ENCODE data around the gene TRIM45. TPM values are rescaled to one million over a fixed set of nuclear protein-coding genes. Genes with fewer than 3 reads are reported as not detected.
A peak's percentile ranks its signal among the peaks of the same experiment; 100 is the strongest.

TRIM45 gene
- total RNA-seq, 3 donors from 2014 or later = 2.0 to 2.9 (median 2.5) TPM

DNA sequence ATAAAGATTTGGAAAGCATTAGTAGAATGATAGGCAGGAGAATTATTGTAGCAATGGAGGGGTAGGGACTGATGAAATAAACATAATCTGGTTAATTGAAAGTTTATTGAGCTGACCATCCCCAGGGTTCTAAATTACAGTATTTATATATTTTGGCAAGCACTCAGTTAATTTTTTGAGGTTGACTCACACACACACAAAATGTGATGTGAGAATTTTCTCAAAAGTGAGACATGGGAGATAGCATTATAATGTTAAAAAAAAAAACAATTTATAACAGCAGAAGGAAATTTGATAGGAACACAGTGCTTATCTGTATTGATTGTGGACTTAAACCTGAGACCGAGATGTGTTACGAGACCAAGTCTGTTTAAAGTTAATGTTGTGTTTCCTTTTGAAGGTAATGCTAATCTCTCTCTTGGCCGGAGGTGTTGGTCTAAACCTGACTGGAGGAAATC is 24.6 kb downstream of the TRIM45 start:
- no peak for DNase-seq
- Histone ChIP-seq H3K4me3 (no peak overlapping the region), H3K36me3 (ENCODE audit: low read depth) (no peaks in the 10 kb centered on the region), H3K9me3 (no peaks in the 10 kb centered on the region), H3K4me1 (ENCODE audit: low read depth) (no peaks in the 10 kb centered on the region)
- intact Hi-C loops (cut with DNase I, micrococcal nuclease) = no loop called here
- TF ChIP-seq, protein P1, sequence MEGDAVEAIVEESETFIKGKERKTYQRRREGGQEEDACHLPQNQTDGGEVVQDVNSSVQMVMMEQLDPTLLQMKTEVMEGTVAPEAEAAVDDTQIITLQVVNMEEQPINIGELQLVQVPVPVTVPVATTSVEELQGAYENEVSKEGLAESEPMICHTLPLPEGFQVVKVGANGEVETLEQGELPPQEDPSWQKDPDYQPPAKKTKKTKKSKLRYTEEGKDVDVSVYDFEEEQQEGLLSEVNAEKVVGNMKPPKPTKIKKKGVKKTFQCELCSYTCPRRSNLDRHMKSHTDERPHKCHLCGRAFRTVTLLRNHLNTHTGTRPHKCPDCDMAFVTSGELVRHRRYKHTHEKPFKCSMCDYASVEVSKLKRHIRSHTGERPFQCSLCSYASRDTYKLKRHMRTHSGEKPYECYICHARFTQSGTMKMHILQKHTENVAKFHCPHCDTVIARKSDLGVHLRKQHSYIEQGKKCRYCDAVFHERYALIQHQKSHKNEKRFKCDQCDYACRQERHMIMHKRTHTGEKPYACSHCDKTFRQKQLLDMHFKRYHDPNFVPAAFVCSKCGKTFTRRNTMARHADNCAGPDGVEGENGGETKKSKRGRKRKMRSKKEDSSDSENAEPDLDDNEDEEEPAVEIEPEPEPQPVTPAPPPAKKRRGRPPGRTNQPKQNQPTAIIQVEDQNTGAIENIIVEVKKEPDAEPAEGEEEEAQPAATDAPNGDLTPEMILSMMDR (IDR thresholded peaks at IDR 0.05) = no peak
- ATAC-seq = no peak

DNA sequence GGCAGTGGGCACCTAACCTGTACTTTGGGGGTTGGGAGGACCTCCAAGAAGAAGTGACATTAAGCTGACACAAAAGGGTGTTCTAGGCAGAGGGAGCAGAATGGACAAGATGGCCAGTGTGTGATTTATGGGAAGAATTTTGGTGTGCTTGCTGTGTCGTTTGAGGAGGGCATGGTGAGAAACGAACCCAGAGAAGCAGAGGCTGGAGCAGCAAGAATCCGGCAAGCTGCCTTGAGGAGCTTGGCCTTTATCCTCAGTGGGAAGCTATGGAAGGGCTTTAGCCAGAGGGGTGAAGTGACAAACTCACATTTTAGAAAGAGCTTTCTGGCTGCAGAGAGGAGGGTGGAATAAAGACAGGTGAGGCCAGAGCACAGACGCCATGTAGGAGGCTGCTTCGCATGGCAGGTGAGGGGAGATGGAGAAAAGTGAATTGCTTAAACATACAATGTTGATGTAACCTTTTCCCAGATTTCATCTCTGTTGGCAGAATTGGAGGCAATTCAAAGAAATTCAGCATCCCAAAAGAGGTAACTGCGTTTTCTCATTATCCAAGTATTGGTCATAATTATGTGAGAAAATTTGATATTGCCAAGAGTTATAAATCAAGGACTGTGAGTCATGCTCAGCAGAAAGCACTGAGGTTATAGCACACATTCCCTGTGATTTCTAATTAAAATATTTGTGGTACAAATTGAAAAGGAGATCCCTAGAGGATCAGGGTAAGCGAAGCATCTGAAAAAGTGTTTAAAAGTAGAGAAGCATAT is 26.5 kb downstream of the TRIM45 start:
- no peaks in the 10 kb centered on the region for H3K9me3 ChIP-seq
- no peak for ATAC-seq
- H3K4me1 ChIP-seq (ENCODE audit: low read depth) = no peaks in the 10 kb centered on the region
- TF ChIP-seq, protein P1 (IDR thresholded peaks at IDR 0.05) = no peak
- DNase-seq = no peak
- H3K4me3 ChIP-seq = no peak overlapping the region
- H3K36me3 ChIP-seq (ENCODE audit: low read depth) = no peaks in the 10 kb centered on the region
- intact Hi-C loops (cut with DNase I, micrococcal nuclease) = no loop called here

DNA sequence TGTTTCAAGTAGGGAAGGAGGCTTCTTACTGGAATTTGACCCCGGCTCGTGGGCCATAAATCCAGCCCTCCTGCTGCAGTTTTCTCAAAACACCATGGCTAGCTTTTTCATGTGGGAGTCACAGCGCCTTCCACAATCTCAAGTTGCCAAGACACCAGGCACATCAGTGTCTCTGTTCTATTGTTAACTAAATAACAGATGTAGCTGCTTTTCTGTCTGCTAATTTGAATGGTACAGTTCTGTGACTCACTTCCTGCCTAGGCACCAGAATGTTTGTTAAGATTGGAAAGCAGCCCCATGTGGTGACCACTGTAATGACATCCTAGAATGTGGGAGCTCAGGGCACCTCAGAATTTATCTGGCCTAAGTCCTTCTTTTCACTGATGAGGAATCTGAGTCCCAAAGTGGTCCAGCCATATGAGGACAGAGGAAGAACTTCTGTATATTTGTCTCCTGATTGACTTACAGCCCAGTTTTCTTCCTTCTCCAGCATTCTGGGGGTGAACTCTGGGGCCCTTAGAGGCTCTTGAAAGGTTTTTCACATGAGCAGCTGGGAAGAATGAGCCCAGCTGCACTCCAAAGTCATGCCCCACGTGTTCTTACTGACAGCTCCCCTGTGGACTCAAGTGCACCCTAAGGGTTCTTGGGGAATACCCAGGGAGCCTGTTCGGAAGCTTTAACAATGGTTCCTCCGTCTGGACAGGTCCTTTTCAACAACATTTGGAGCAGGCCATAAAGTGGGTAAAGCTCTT is 27.5 kb downstream of the TRIM45 start:
- no peaks in the 10 kb centered on the region for H3K4me1 ChIP-seq (ENCODE audit: low read depth)
- no peak for DNase-seq
- no peaks in the 10 kb centered on the region for H3K36me3 ChIP-seq (ENCODE audit: low read depth)
- no peaks in the 10 kb centered on the region for H3K9me3 ChIP-seq
- no peak overlapping the region for H3K4me3 ChIP-seq
- TF ChIP-seq, protein P1 (IDR thresholded peaks at IDR 0.05) = no peak
- peak; percentile 77 for ATAC-seq
- intact Hi-C loops (cut with DNase I, micrococcal nuclease) = no loop called here

DNA sequence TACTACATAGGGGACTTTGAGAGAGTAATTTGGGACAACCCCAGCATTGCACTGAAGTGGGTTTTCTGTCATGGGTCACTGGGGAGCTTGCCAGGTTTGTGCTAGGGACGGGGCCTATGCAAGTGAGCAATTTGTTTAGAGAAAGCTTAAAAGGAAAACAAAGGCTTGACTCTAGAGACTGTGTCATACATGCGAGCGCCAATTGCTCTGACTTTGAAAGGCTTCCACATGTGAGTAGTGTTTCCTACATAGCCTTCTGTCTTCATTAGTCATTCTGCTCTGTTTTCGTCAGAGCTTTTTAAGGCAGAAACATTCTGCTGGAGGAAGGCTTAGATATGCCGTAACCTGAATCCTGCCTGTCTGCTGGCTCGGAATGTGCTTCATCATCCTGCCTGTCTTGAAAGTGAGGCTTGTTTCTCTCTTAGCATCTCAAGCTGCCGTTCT is 28.4 kb downstream of the TRIM45 start:
- Histone ChIP-seq H3K4me3 (no peak overlapping the region), H3K36me3 (ENCODE audit: low read depth) (no peaks in the 10 kb centered on the region), H3K9me3 (no peaks in the 10 kb centered on the region), H3K4me1 (ENCODE audit: low read depth) (no peaks in the 10 kb centered on the region)
- DNase-seq (peak in 1 of 3 donors; percentile 46), ATAC-seq (peak; percentile 73)
- intact Hi-C loops (cut with DNase I, micrococcal nuclease) = no loop called here
- TF ChIP-seq, protein P1 (IDR thresholded peaks at IDR 0.05) = no peak

DNA sequence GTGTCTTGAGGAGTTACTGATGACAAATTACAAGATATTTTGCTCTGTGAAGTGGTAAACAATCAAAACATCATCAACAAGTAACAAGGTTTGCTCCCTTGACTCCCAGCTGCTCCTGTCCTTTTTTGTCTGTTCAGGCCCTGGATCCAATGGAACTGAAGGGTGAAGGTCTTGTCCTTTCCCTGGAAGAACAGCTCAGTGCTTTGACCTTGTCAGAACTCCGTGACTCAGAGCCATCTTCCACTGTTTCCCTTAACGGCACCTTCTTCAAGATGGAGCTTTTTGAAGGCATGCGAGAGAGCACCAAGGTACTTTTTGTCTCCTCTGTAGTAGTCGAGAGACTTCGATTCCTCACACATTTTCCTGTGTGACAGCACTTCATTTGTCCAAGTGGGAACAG is 29.0 kb downstream of the TRIM45 start:
- H3K4me1 ChIP-seq (ENCODE audit: low read depth) = no peaks in the 10 kb centered on the region
- intact Hi-C loops (cut with DNase I, micrococcal nuclease) = no loop called here
- ATAC-seq = no peak
- no peak overlapping the region for H3K4me3 ChIP-seq
- TF ChIP-seq, protein P1 (IDR thresholded peaks at IDR 0.05) = no peak
- no peaks in the 10 kb centered on the region for H3K9me3 ChIP-seq
- H3K36me3 ChIP-seq (ENCODE audit: low read depth) = no peaks in the 10 kb centered on the region
- no peak for DNase-seq
